Fibroblast of skin of right biceps (primary cell): ENCODE measurements around the gene SPRR1B.
A peak's percentile ranks its signal among the peaks of the same experiment; 100 is the strongest.
"Not testable (repeated sequence)": the region's sequence is repeated elsewhere in the genome, so short reads cannot be mapped to it uniquely, and the experiment has no call there.

ENCODE experiments used
- DNase-seq: peaks from one replicate; pipeline ENCODE4 v3.0.0-alpha.2; 2013

Gene SPRR1B

GRCh38 chr1:153030895-153031294, at the start of gene SPRR1B:
Gene SPRR1B (plus strand): TSS chr1:153031203. CDS start chr1:153032346, 1,143 bp downstream.
- no peak for DNase-seq

- no peak for DNase-seq
Measured at GRCh38 chr1:152982076-152982475, 48.9 kb upstream of the SPRR1B start.

- DNase-seq, result no peak
Measured at GRCh38 chr1:152983234-152983633, 47.8 kb upstream of the SPRR1B start.

GRCh38 chr1:152983743-152984142, 47.3 kb upstream of the SPRR1B start, which contains the start of gene SPRR1A:
Gene SPRR1A (plus strand): TSS chr1:152984081. CDS start chr1:152985231, 1,150 bp downstream.
- no peak for DNase-seq

DNA sequence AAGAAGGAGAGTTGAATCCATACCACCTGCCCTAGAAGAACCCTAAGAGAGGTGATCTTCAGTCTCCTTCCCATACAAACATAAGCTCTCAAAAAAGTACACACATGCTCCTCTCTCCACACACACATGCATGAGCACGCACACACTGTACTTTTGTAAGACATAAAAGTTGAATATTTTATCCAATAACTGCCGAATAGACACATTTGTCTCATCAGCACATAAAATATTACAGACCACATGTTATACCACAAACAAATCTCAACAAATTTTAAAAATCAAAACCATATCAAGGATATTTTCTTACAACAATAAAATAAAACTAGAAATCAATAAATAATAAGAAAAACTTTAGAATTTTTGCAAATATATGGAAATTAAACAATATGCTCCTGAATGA, 44.4 kb upstream of the SPRR1B start:
- DNase-seq, result no peak

GRCh38 chr1:152993186-152993585, 37.8 kb upstream of the SPRR1B start:
- no peak for DNase-seq

GRCh38 chr1:152995842-152996241, 35.2 kb upstream of the SPRR1B start:
- no peak for DNase-seq

DNA sequence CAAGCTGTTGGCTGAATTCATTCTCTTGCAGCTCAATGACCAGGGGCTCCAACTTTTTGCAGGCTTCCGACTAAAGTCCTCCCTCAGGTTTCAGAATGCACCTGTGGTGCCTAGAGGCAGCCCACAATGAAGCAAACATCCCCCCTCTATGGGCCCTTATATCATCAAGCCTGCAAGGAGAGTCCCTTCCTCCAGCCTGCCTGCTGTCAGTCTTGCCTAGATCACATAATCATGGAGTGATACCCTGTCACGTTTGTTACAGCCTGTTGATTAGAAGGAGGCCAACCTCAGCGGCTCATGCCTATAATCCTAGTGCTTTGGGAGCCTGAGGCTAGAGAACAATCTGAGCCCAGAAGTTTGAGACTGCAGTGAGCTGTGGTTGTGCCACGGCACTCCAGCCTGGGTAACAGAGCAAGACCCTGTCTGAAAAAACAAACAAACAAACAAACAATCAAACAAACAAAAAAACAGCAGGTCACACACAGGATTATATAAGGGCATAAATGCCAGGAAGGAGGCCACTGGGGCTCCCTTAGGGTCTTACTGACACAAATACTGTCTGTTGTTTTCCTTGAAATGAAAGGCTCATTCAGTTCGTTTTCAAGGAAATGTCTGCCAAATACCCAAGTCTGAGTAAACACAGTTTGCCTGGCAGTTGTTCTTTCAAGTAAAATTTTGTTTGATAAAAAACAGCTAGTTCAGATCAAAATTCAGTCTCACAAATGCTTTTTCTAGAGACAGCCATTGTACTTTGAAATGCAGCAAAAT, 34.2 kb upstream of the SPRR1B start:
- DNase-seq, result no peak

DNA sequence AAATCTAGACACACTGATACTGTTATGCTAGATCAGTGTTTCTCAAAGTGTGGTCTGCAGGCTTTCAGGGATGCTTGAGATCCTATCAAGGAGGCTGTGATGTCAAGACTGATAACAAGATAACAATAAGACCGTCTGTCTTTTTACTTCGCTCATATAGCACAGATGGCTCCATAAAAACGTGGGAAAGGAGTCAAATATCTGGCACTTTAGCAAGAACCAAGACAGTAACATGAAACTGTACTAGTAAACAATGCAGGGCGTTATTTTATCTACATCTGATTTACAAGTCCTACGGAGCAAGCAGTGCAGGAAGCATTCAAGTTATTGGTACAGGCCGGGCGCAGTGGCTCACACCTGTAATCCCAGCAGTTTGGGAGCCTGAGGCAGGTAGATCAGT, 33.1 kb upstream of the SPRR1B start:
- no peak for DNase-seq

DNA sequence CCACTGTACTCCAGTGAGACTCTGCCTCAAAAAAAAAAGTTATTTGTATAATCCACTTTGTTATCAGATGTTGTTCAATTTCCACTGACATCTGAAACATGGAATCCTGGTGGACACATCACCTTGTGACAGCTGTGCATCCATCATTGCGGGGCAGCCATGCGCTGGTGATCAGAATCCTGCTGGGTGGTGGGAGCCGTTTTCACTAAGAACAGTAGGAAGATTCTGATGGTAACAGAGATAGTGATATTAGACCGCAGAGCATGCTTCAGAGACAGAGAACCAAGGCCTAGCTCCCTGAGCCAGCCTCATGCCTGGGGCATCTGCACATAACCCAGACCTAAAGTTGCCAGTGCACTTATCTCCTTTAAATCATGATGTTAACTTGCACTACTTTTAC, 32.5 kb upstream of the SPRR1B start:
- no peak for DNase-seq

- DNase-seq, result no peak
Measured at GRCh38 chr1:152999818-153000217, 31.2 kb upstream of the SPRR1B start.

DNA sequence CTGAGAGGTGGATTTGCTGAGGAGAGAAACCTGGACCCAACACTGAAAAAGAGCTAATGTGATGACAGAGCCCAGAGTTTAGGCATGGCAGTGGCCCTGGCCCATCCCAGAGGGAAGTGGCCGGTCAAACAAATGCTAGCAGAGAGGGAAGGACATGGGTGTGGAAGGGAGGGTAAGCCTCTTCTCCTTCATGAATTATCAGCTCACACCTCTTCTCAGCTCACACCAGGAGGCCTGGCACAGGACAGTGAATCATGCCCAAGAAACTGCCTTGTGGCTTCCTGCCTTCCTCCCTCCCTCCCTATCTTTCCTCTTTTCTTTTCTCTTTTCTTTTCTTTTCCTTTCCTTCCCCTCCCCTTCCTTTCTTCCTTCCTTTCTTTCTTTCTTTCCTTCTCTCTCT, 30.7 kb upstream of the SPRR1B start:
- DNase-seq, result no peak

DNA sequence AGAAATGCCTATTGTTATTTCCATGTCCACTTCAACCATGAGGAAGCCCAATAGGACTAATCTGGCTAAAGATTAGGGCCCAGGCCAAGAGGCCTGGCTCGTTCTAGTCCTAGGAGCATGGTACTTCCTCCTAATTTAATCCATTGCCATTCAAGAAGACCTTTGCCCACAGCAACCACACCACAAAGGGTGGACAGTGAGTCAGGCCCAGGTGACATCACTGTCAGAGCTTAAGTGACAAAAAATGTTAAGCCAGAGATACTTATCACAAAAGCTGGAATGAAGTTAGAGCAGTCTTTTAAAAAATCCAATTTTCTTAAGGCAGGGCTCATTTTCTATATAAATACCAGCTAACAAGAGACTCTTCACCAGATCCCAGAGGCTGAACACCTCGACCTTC, 29.6 kb upstream of the SPRR1B start, which contains the start of gene SPRR3:
Gene SPRR3 (plus strand): TSS at position 368 of the 400 bp plus-strand sequence. CDS start 1,272 bp downstream, outside the sequence.
- no peak for DNase-seq

- not testable (repeated sequence) for DNase-seq
Measured at GRCh38 chr1:153011235-153011758, 19.7 kb upstream of the SPRR1B start.

DNA sequence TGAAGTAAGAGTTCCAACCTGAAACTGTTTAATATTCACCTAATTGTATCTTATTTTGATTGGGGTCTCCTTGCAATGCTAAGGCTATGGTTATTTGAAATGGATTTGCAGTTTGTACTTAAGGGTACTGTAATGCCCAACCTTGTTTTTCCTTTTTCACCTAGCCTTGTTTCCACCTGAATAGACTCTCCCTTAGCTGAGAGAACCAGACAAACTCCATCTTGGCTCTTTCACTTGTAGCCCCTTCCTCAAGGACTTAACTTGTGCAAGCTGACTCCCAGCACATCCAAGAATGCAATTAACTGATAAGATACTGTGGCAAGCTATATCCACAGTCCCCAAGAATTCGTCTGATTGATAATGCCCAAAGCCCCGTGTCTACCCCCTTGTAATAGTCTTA, 9.2 kb upstream of the SPRR1B start:
- not testable (repeated sequence) for DNase-seq

DNA sequence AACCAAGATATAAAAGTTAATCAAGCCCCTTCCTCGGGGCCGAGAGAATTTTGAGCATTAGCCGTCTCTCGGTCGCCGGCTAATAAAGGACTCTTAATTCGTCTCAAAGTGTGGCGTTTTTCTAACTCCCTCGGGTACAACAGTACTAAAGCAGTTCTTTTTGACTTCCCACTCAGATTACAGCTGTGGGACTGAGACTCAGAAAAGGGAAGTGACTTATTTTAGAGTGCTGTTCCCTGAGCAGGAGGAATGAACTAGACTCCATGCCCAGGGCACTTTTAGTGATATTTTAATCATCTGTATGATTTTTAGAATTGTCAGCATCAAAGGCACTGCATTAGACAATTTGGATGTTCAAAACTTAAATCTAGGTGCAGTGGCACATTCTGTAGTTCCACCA, 8.7 kb upstream of the SPRR1B start:
- DNase-seq, result not testable (repeated sequence)

- no peak for DNase-seq
Measured at GRCh38 chr1:153023109-153023508, 7.9 kb upstream of the SPRR1B start.

DNA sequence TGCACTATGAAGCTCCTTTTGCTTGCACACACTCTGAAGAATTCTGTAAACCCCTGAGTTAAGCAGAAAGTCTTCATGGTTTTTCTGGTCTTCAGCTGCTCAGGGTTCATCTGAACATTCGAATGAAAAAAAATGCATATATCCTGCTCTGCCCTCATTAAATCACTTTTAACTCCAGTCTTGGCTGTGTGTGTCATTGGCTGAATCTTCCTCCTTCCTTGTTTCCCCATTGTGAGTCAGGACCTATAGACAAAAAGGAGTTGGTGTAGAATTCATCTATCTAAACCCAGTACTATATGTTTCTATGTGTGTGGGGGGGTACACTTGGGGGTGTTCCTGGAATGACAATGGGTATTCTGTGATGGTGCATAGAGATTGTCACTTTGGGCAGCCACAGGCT, 6.6 kb upstream of the SPRR1B start:
- DNase-seq, result no peak

DNA sequence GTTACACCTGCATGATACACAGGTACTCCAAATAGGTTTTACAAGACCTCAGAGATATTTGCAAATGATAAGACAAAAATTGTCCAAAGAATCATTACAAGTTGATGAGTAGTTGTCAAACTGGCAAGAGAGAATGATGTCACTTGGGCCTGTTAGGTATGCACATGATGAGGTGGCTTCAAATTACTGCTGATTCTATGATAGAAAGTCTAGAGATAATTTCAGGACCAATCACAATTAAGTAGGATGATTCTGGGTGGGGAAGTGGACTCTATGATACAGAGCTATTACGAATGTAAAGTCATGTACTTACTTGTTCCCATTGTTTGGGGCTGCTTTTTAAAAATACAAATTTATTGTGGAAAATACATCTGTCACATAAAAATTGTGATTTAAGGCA, 5.2 kb upstream of the SPRR1B start:
- no peak for DNase-seq

- no peak for DNase-seq
Measured at GRCh38 chr1:153028766-153029165, 2.2 kb upstream of the SPRR1B start.

GRCh38 chr1:153032073-153032472, 1.1 kb downstream of the SPRR1B start:
- no peak for DNase-seq

GRCh38 chr1:153032677-153033308, 1.8 kb downstream of the SPRR1B start:
- DNase-seq, result peak; percentile 40

DNA sequence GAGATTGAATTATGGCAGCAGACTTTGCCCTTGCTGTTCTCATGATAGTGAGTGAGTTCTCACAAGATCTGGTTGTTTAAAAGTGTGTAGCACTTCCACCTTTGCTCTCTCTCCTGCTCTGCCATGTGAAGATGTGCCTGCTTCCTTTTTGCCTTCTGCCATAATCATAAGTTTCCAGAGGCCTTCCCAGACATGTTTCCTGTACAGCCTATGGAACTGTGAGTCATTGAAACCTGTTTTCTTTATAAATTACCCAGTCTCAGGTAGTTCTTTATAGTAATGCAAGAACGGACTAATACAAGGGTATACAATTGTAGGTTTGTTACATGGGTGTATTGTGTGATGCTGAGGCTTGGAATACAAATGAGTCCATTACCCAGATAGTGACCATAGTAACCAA, 4.2 kb downstream of the SPRR1B start:
- no peak for DNase-seq
